NB4 (cell line): Measurements from ENCODE around the gene CCDC97.

Experiments
- CTCF ChIP-seq: IDR thresholded peaks from one replicate; pipeline ENCODE4 v1.5.1; 2012; ENCODE audit warnings: low read depth, low read length
- MAX ChIP-seq: IDR thresholded peaks from 2 replicates; pipeline ENCODE4 v1.6.1; 2011; ENCODE audit warnings: low read depth, low read length
- MYC ChIP-seq: IDR thresholded peaks from 2 replicates; pipeline ENCODE4 v1.6.1; 2011; ENCODE audit warnings: low read depth, low read length
- POLR2A ChIP-seq: IDR thresholded peaks from 2 replicates; pipeline ENCODE4 v1.6.1; 2011; ENCODE audit warnings: mild to moderate bottlenecking; ENCODE audit not compliant: insufficient read length; ENCODE audit errors: extremely low read depth

- TF ChIP-seq POLR2A (no peak), CTCF (no peak), MYC (no peak), MAX (no peak)
Measured at GRCh38 chr19:41269571-41269970, 40.4 kb upstream of the CCDC97 start.
